ENCODE data around the gene UBXN10. TPM values are rescaled to one million over a fixed set of nuclear protein-coding genes. Genes with fewer than 3 reads are reported as not detected.
A peak's percentile ranks its signal among the peaks of the same experiment; 100 is the strongest.

Gene UBXN10
- total RNA-seq, 1 donor from 2014 or later, result 1.9 TPM

DNA sequence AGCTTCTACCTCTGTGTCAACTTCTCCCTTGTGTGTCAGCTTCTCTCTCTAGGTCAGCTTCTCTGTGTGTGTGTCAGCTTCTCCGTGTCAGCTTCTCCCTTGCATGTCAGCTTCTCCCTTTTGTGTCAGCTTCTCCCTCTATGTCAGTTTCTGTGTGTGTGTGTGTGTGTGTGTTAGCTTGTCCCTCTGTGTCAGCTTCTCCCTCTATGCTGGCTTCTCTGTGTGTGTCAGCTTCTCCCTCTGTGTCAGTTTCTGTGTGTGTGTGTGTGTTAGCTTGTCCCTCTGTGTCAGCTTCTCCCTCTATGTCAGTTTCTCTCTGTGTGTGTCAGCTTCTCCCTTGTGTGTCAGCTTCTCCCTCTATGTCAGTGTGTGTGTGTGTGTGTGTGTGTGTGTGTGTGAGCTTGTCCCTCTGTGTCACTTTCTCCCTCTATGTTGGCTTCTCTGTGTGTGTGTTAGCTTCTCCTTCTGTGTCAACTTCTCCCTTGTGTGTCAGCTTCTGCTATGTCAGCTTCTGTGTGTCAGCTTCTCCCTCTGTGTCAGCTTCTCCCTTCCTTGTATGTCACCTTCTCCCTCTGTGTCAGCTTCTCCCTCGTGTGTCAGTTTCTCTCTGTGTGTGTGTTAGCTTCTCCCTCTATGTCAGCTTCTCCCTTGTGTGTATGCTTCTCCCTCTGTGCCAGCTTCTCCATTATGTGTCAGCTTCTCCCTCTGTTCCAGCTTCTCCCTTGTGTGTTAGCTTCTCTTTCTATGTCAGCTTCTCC lies 6.3 kb upstream of the UBXN10 start:
- DNase-seq (ENCODE audit: missing footprints) (no peak), ATAC-seq (no peak)
- intact Hi-C loops (cut with DNase I), result no loop called here

DNA sequence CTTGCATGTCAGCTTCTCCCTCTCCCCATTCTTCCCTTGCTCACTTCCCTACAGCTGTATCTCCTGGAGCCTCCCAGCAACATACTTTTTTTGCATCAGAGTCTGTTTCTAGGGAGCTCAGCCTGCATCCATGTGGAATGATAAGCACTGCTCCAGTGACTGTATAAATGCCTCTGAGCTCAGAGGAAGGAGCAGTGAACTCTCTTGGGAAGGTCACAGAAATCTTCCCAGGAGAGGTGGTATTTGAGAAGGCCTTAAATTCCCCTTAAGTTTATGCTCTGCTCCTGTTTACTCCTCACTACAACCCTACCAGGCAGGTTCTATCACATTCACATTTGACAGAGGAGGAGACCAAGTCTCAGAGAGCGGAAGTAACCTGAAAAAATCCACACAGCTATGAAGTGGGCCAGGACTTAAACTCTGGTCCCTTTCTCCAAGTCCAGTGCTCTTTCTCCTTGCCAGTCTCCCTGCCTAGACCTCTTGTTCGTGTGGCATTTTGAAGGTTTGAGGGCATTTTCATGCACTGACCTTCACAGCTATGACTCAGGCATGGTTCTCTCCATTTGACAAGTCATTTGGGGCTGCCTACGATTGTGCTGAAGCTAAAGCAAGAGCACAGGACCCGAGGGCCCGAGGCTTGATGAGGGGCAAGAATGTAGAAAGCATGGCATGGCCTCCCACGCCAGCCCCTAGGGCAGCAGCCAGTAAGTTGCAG lies 5.6 kb upstream of the UBXN10 start:
- DNase-seq (ENCODE audit: missing footprints) (no peak), ATAC-seq (no peak)
- intact Hi-C loops (cut with DNase I), result no loop called here

DNA sequence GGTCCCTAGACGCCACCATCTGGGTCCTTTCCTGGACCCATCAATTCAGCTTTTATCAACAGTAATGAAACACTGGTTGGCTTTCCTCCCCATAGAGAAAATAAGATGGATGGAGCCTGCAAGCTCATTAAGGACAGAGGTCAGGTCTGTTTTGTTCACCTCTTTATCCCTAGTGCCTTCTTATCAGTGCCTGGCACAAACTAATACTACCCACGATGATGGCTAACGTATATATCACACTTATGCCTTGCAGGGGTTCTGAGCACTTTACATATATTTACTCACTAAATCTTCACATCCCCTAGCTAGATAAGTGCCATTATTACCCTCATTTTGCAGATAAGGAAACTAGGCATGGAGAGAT lies 5.1 kb upstream of the UBXN10 start:
- no peak for DNase-seq (ENCODE audit: missing footprints)
- no peak for ATAC-seq
- intact Hi-C loops (cut with DNase I), result no loop called here

DNA sequence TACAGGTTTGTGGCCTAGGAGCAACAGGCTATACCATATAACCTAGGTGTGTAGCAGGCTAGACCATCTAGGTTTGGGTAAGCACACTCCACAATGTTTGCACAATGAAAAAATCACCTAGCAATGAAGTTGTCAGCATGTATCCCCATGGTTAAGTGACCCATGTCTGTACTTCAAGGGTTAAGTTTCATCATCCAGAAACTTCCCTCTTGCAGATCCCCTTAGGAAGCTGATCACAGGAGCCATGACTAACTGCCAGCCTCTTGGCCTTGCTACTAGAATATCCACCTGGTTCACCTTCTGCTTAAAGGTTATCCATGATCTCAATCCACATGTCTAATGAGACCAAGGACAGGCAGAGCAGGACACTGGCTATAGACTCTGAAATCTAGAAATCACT lies 3.5 kb upstream of the UBXN10 start:
- DNase-seq (ENCODE audit: missing footprints) (no peak), ATAC-seq (no peak)
- intact Hi-C loops (cut with DNase I), result no loop called here

DNA sequence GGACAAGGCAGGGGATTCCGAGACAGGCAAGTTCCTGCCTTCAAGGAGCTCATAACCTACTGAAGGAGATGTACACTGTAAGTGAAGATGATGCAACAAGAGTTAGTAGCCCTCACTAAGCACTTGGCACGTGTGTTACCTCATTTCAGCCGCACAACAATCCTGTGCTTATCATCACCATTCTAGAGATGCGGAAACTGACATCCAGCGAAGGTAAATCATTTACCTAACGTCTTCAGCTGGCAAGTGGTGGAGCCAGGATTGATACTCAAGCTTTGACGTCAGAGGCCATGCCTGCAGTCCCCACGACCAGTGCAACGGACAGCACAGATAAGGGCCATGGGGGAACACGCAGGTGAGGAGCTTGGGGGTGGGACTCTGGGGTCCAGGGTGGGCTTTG lies 2.9 kb upstream of the UBXN10 start:
- intact Hi-C loops (cut with DNase I), result no loop called here
- ATAC-seq (no peak), DNase-seq (ENCODE audit: missing footprints) (no peak)

DNA sequence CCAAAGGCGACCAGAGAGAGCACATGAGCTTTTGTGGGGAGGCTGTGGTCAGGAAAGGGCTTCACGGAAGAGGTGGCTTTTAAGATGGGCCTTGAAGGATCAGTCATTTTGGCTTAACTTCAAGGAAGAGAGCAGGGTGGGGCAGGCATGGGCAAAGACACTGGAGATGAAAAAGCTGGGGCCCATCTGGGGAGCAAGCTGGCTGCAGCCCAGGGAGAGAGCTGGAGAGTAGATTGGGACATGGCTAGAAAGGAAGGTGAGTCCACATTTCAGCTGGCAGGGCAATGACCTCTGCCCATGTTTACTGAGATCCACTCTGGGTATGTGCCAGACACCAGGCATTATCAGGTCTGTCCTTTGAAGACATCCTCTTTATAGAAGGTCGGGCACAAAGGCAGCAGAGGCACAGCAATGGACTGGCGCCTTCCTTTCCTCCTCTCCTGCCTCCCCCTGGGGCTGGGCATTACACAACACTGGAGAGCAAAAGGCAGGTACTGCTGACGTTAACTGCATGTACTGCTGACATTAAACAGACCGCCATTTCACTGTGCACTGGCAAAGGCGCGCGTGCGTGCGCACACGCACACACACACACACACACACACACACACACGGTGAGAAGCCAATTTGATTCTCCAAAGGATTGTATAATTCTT lies 2.2 kb upstream of the UBXN10 start:
- ATAC-seq (peak; percentile 48), DNase-seq (ENCODE audit: missing footprints) (no peak)
- intact Hi-C loops (cut with DNase I), result no loop called here

DNA sequence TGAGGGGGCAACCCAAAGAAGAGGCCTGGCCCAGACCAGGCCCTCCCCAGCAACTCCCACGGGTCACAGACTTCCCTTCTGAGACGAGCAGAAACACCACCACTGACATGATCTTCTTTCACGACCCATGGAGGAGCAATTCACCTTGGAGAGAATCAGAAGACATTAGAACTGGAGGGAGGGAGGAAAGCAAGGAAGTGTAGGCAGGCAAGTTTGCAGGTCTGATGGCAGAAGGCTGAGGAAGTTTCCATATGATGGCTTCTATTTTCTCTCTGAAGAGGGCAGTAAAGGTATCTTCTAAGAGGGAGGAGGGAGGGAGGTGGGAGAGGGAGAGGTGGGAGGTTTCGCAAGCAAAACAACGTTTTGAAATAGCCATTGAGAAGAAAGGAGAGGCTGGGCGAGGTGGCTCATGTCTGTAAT lies 1.4 kb upstream of the UBXN10 start:
- intact Hi-C loops (cut with DNase I), result no loop called here
- ATAC-seq (no peak), DNase-seq (ENCODE audit: missing footprints) (no peak)

DNA sequence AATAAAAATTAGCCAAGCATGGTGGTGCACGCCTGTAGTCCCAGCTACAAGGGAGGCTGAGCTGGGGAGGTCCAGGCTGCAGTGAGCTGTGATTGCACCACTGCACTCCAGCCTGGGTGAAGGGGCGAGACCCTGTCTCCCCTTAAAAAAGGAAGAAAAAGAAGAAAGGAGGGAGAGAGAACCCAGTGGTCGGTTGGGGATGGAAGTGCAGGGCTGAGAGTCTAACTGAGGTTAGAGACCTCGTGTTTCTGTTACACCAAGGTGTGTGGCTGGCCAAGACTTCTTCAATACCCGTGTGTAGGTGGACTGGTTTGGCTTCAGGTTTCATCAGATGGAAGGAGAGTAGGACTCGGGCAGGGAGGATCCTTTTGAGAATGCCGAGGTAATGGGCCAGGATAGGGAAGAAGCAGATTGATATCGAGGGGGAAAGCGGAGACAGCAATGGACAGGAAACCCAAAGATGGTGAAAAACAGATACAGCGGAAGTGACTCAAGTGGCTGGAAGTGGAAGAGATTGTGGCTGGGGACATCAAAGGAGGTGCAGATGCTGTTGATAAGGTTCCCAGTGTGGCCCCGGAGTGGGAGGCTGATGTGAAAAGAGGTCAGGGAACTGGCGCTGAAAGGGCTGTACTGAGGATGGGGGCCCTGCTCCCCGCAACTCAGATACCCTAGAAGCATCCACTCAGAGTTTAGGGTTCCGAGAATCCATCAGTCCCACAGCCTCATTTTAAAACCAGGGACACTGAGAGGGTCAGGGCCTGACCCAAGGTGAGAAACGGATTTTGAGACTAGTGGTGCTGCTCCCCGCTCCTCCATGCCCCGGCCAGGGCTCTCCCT lies 681 bp upstream of the UBXN10 start:
- intact Hi-C loops (cut with DNase I), result no loop called here
- DNase-seq (ENCODE audit: missing footprints) (no peak), ATAC-seq (no peak)

DNA sequence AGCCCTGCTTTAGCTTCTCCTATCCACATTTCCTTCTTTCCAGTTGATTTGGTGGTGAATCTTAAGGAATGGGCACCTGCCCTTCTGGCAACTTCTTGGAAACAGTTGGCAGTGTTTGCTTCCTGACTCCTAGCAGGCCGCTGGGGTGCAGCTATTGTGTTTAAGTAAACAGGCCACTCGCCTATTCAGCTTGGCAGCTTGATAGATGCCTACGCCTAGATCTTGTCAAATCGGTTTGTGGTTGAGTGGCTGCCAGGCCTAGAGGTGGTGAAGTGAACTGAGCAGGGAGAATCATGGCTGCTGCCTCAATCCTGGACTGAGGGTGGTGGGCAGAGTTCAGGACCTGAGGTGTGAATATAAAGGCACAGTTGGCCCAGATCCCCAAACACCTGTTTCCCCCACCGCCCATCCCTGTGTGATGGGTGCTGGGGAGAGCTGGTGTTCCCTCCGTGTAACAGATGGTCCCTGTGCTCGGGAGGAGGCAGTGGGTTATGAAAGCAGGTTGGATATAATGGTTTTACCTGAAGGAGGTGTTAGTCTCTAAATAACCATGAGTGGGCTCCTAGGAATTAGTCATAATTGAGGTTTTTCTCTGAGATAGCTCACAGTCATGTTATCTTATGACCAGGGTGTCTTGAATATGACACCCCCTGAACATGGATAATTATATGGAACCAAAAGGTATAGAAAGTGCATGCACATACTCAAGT lies 1.4 kb downstream of the UBXN10 start:
- ATAC-seq (peak; percentile 35), DNase-seq (ENCODE audit: missing footprints) (no peak)
- intact Hi-C loops (cut with DNase I), result no loop called here

DNA sequence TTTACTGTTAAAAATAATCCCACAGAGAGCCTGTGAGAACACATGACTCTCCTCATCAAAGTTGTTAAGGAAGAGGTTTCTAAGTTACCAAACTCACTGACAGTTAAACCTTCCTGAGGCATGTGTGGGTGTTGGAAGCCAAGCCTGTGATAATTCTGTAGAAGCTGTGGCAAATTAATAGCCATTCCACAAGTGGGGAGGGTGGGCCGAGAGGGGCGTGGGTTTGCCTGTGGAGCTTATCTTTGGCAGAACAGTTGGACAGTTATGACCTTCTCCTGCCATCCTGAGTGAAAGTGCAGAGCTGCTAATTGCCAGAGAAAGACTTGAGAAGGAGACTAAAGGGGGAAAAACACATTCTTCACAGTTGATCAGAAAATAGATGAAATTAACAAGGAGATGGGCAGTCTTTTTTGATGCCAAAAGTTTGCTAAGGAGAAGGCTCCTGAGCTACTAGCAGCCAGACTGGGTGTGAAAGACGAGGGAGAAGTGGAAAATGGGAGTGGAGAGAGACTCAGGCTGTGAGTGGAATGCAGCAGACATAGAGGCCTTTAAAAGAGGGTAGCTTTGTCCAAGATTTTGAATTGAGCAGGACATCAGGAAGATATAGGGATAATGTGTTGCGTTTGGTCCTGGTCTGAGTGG lies 2.0 kb downstream of the UBXN10 start:
- ATAC-seq, result no peak
- intact Hi-C loops (cut with DNase I), result no loop called here
- DNase-seq (ENCODE audit: missing footprints), result no peak

DNA sequence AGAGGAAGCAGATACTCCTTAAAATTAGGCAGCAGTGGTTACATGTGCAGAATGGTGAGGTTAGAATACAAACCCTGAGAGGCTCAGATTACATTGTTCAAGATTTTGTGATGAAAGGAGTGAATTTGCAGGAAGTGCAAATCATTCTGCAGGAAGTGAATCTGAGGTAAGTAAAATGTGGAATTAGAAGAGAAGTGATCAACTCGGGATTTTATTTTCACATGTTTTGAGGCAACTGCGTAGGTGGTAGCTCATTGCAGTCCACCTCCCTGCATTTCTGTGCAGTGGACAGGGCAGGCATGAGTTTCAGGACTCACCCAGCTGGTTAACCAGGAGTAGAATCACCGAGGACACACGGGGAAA lies 2.5 kb downstream of the UBXN10 start:
- intact Hi-C loops (cut with DNase I), result no loop called here
- DNase-seq (ENCODE audit: missing footprints), result no peak
- ATAC-seq, result no peak

DNA sequence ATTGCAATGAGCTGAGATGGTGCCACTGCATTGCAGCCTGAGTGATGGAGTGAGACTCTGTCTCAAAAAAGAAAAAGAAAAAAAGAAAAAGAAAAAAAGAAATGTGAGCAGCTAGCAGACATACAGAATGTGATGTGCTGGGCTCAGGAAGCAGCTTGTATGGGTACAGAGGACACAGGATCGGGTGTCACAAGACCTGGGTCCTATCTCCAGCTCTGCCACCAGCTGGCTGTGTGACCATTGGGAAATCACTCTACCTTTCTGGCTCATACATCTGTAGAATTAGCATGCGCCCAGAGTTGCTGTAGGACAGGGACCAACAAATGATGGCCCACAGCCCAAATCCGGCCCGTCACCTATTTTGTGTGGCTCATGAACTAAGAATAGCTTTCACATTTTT lies 3.8 kb downstream of the UBXN10 start:
- ATAC-seq, result no peak
- intact Hi-C loops (cut with DNase I), result no loop called here
- no peak for DNase-seq (ENCODE audit: missing footprints)

DNA sequence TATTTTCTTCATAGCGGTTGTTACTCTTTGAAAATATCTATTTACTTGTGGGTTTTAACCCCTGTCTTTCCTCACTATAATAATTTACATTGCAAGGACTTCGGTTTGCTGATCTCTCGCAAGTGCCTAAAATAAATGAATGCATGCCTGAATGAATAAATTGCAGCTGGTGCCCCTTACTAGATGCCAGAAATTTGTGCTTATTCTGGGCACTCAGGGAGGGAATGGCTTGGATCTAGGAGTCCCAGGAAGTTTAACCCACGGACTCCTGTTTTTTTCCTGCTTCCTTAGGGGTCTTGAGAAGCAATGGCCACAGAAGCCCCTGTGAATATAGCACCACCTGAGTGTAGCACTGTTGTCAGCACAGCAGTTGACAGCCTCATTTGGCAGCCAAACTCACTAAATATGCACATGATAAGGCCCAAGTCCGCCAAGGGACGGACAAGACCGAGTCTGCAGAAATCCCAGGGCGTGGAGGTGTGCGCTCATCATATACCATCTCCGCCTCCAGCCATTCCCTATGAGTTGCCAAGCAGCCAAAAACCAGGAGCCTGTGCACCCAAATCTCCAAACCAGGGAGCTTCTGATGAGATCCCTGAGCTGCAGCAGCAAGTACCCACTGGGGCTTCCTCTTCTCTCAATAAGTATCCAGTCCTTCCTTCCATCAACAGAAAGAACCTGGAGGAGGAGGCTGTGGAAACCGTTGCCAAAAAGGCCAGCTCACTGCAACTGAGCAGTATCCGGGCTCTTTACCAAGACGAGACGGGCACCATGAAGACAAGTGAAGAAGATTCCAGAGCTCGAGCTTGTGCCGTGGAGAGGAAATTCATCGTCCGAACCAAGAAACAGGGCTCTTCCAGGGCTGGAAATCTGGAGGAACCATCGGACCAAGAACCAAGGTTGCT lies 4.6 kb downstream of the UBXN10 start:
- DNase-seq (ENCODE audit: missing footprints), result no peak
- ATAC-seq, result no peak
- intact Hi-C loops (cut with DNase I), result no loop called here

DNA sequence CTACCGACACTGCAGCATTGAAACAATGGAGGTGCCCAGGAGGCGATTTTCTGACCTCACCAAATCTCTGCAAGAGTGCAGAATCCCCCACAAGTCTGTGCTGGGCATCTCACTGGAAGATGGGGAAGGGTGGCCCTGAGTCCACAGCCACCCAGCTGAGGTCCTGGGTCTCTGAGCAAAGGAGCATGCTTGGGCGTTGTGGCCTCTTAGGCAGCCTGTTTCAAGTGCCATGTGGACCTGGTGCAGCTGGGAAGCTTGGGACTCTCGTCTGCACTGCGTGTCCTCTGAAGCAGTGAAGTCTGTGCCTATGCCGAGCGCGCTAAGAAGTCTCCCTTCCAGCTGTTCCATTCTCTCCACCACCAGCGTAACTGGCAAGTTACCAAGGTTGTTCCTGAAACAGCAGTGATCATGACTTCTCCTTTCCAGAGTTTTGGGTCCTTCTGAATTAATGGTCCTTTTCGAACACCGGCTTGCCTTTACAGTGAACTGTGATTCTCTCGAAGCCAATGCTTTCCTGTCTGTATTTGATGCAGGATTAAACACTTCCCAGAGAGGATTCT lies 5.5 kb downstream of the UBXN10 start:
- intact Hi-C loops (cut with DNase I), result no loop called here
- DNase-seq (ENCODE audit: missing footprints), result no peak

DNA sequence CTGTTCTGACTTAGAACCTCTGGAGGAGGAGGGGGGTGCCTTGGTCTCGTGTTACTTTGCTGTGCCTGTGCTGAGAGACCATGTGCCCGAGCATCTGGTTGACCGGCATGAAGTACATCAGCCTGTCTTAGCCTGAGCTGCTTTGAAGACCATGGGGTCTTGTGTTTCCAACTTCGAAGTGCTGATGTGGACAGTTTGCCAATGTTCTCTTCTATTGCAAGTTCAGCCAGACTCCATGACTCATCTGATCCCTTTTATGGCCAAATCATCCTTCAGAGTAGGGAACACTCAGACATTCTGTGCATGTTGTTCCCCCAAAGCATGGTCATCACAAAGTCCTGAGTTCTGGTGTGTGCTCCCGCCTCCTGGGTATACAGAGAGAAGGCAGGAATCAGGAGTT lies 6.5 kb downstream of the UBXN10 start:
- DNase-seq (ENCODE audit: missing footprints) (no peak), ATAC-seq (no peak)
- intact Hi-C loops (cut with DNase I), result no loop called here

More for the DNA sequence above, 5.5 kb downstream of the UBXN10 start:
- no peak for ATAC-seq

DNA sequence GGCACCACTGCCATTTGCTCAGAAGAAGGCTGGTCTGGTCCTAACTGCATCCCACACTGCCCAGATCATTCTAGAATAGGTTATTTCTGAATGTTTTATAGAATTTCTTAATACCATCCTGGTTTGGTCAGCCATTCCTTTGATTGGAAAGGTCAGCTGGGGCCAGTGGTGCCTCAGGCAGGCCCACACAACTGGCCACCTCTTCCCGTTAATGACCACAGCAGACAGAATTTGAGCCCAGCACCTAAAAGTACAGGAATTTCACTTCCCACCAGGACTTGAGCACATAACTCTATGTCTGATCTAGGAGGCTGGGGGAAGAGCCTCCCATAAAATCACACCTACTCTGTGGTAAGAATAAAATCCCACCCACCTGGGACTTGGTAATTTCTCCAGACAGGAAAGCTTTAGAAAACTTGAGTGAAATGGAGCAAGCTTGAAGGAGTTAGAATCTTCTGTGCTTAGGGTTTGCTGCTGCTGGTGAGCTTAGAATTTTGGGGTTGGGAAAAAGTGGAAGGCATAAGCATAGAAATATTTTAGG lies 7.0 kb downstream of the UBXN10 start:
- ATAC-seq (no peak), DNase-seq (ENCODE audit: missing footprints) (no peak)
- intact Hi-C loops (cut with DNase I), result no loop called here

DNA sequence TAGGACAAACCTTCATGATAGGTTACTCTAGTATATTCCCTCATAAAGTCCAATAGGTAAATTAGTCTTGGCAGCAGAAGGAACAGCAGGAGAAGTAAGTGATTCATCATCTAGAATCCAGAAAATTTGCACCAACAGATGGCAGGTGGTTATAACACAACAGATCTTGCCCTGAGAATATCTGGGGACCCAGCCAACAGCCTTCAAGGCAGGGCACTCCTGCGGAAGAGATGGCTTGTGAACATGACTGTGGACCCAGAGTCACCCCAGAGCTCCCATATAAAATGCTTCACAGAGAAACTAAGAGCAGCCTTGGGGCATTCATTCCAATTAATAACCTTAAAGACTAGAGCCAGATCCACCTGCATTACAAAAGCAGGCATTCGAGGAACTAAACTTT lies 8.3 kb downstream of the UBXN10 start:
- DNase-seq (ENCODE audit: missing footprints) (no peak), ATAC-seq (no peak)
- intact Hi-C loops (cut with DNase I), result loop anchor here (2.0 kb wide), 2 partner anchors 29 to 277 kb away; no protein-coding TSS in a partner anchor

All from Right ventricle myocardium inferior (tissue), 1 donor.